ENCODE data around the gene PSAPL1.

PSAPL1 gene

DNA sequence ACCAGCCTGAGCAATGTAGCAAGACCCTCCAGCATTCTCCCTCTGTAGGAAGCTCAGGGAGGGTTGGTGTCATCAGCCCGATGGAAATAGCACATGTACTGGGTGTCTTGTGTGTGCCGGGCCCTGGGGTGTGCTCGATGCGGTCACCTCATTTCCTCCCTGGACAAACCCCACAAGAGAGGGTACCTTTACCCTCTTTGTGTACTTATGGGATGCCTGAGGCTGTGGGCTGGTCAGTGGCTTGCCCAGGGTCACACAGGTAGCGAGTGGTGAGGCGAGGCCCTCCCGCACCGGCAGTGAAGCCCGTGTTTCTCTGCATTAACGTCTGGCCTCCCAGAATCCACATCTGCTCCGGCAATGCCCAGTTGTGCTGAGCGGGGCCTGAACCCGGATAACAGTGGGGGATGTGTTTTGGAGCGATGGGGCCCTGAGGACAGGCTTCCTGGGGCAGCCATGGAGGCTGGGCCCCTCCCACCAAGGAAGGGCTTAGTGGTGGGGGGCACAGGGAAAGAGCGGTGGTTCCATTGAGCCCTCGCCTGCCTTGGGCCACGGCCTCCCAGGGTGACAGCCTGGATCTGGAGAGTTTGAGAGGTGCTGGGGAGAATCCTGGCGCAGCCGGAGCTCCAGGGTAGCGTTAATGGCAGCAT is 8.1 kb downstream of the PSAPL1 start:
- H3K36me3 ChIP-seq (ENCODE audit: insufficient read depth, low read length): no peaks in the 10 kb centered on the region
- H3K27me3 ChIP-seq (ENCODE audit: insufficient read depth, low read length): no peaks in the 10 kb centered on the region
- no peaks in the 10 kb centered on the region for H3K4me1 ChIP-seq (ENCODE audit: insufficient read depth, low read length)
- no peak overlapping the region for H2AFZ ChIP-seq (ENCODE audit: low read depth, low read length)
- no peak overlapping the region for H3K4me3 ChIP-seq (ENCODE audit: low read length)
- no peaks in the 10 kb centered on the region for H3K9me3 ChIP-seq (ENCODE audit: low read length)

DNA sequence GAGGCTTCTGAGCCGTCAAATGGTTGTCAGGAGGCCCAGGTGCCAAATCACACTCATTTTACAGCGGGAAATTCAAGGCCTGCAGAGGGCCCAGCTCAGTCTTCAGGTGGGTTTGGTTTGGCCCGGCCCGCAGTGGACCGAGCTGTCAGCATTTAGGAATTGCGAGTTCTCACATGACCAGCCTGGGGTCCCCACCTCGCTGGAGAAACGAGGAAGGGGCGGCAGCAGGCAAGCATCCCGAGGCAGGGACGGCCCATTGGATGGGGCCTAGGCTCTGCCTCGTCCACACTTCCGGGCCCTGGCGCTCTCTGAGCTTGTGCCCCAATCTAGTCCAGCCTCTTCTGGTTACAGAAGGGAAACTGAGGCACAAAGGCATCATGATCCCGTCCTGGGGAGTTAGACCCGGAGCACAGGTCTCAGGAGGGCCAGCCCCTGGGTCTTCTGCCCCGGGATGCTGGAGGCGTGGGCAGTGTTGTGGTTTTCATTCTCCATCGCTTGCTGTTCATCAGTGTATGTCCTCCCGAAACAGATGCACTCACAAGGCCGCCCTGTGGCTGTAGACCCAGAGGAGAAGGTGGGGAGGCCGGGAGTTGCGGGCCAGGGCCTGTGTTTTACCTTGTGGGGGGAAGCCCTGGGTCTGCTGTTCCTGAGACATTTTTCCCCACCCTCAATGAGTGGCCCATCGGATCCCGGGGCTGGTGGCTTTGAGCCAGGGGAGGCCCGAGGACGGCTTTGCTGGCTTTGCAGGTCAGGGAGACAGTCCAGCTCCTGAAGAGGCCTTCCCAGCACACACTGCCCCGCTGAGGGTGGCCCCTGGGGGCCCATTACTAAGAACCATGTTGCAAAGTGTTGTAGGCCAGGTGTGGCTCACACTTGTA is 8.9 kb downstream of the PSAPL1 start:
- H3K4me3 ChIP-seq (ENCODE audit: low read length): no peak overlapping the region
- no peaks in the 10 kb centered on the region for H3K27me3 ChIP-seq (ENCODE audit: insufficient read depth, low read length)
- no peaks in the 10 kb centered on the region for H3K36me3 ChIP-seq (ENCODE audit: insufficient read depth, low read length)
- no peaks in the 10 kb centered on the region for H3K9me3 ChIP-seq (ENCODE audit: low read length)
- no peak overlapping the region for H2AFZ ChIP-seq (ENCODE audit: low read depth, low read length)
- H3K4me1 ChIP-seq (ENCODE audit: insufficient read depth, low read length): no peaks in the 10 kb centered on the region

DNA sequence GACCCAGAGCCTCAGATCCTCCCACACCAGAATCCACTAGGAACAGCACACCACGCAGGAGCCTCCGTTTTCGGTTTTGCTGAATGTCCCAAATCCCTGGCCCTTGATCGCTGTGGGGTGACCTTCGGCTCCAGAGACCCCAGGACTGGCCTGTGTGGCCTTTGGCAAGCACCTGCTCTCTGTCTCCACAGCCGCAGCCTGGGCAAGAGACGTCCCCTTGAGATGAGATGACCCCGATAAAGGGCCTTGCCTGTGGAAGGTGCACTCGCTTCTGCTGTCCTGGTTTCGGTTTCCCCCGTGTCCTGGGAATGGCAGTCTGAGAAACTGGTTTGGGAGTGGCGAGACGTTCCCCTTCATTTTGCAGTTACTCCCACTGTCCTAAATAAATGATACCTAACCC is 9.6 kb downstream of the PSAPL1 start:
- H2AFZ ChIP-seq (ENCODE audit: low read depth, low read length): no peak overlapping the region
- H3K4me1 ChIP-seq (ENCODE audit: insufficient read depth, low read length): no peaks in the 10 kb centered on the region
- H3K9me3 ChIP-seq (ENCODE audit: low read length): no peaks in the 10 kb centered on the region
- no peaks in the 10 kb centered on the region for H3K27me3 ChIP-seq (ENCODE audit: insufficient read depth, low read length)
- no peak overlapping the region for H3K4me3 ChIP-seq (ENCODE audit: low read length)
- H3K36me3 ChIP-seq (ENCODE audit: insufficient read depth, low read length): no peaks in the 10 kb centered on the region

DNA sequence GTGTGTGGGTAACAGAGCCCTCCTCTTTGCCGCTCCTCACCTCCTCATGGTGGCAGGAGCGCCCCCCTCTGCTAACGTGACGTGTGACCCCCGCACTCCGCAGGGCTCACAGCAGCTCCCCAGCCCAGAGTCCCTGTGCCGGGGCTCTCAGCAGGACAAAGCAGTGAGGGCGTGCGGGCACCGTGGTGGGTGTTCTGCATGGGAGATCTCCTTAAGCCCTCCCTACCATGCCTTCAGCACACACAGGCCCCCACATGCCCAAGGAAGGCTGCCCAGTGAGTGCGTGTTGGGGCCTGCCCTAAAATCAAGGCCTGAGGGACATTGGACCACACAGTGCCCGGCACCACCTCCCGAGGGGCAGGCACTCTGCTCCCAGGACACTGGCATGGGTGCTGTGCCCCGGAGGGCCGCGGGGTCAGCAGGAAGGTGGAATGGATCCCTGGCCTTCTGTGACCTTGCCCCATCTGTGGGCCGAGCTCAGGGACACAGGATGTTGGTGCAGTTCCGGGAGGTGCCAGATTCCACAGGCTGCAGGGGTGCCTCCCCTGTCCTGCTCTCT is 10.1 kb downstream of the PSAPL1 start:
- H3K9me3 ChIP-seq (ENCODE audit: low read length): no peaks in the 10 kb centered on the region
- H3K27me3 ChIP-seq (ENCODE audit: insufficient read depth, low read length): no peaks in the 10 kb centered on the region
- H2AFZ ChIP-seq (ENCODE audit: low read depth, low read length): no peak overlapping the region
- H3K4me3 ChIP-seq (ENCODE audit: low read length): no peak overlapping the region
- H3K36me3 ChIP-seq (ENCODE audit: insufficient read depth, low read length): no peaks in the 10 kb centered on the region
- no peaks in the 10 kb centered on the region for H3K4me1 ChIP-seq (ENCODE audit: insufficient read depth, low read length)

DNA sequence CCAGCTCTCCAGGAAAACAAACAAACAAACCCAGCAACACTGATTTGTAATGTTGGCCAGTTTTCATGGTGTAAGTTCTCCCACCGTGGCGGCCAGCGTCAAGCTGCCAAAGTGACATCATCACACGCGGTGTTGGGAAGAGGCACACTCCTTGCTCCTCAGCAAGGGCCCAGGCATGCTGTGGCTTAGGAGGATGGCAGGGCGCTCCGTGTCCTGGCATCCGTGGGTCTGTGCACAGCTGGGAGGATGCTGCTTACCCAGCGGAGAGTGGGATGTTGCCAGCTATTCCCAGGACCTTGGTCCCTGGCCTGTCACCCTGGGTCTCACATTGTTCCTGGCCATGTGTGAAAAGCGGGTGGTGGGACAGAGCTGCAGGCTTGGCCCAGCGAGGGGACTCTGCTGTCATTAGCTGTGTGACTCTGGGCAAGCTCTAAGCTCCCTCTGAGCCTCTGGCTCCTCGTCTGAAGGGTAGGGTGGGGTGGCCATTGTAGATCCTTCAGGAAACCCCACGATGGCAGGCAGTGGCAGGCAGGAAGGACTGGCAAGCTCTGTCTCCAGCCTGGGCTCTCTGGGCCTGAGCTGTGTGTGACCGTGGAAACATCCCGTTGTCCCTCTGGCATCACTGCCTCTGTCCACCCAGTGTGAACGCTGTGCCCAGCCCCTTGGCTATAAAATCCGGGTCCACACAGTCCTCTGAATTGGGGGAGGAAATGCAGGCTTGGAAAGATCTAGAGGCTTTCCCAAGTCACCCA is 10.8 kb downstream of the PSAPL1 start:
- Histone ChIP-seq H3K27me3 (ENCODE audit: insufficient read depth, low read length) (no peaks in the 10 kb centered on the region), H3K4me1 (ENCODE audit: insufficient read depth, low read length) (no peaks in the 10 kb centered on the region), H3K9me3 (ENCODE audit: low read length) (no peaks in the 10 kb centered on the region), H3K36me3 (ENCODE audit: insufficient read depth, low read length) (no peaks in the 10 kb centered on the region), H3K4me3 (ENCODE audit: low read length) (no peak overlapping the region), H2AFZ (ENCODE audit: low read depth, low read length) (no peak overlapping the region)

DNA sequence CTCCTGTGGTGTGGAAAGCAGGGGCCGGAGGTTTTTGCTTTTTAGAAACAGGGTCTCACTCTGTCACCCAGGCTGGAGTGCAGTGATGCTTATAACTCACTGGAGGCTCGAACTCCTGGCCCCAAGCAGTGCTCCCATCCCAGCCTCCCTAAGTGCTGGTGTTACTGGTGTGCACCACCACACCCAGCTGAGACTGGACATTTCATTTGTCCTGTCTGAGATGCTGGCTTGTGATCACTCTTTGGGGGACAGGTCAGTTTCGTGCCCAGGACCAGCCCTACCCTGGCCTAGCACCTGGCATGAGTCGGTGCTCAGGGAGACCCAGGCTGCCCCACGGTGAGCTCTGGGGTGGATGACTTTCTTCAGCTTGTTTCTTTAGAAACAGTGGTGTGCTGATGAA is 11.3 kb downstream of the PSAPL1 start:
- Histone ChIP-seq H3K27me3 (ENCODE audit: insufficient read depth, low read length) (no peaks in the 10 kb centered on the region), H3K4me1 (ENCODE audit: insufficient read depth, low read length) (no peaks in the 10 kb centered on the region), H3K9me3 (ENCODE audit: low read length) (no peaks in the 10 kb centered on the region), H2AFZ (ENCODE audit: low read depth, low read length) (no peak overlapping the region), H3K36me3 (ENCODE audit: insufficient read depth, low read length) (no peaks in the 10 kb centered on the region), H3K4me3 (ENCODE audit: low read length) (no peak overlapping the region)

DNA sequence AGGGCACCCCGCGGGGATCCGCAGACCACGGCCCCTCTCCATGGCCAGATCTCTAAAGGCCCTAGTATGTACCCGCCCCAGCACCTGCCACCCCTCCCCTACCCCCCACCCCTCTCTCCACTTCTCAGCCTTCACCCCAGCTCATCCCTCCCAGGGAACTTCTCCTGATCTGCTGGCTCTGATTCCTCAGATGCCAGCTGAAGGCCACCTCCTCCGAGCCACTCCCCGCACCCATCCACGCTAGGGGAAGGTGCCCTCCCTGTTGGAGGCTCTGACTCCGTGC is 11.9 kb downstream of the PSAPL1 start:
- no peak overlapping the region for H2AFZ ChIP-seq (ENCODE audit: low read depth, low read length)
- H3K4me1 ChIP-seq (ENCODE audit: insufficient read depth, low read length): no peaks in the 10 kb centered on the region
- no peaks in the 10 kb centered on the region for H3K36me3 ChIP-seq (ENCODE audit: insufficient read depth, low read length)
- H3K9me3 ChIP-seq (ENCODE audit: low read length): no peaks in the 10 kb centered on the region
- H3K4me3 ChIP-seq (ENCODE audit: low read length): no peak overlapping the region
- no peaks in the 10 kb centered on the region for H3K27me3 ChIP-seq (ENCODE audit: insufficient read depth, low read length)

DNA sequence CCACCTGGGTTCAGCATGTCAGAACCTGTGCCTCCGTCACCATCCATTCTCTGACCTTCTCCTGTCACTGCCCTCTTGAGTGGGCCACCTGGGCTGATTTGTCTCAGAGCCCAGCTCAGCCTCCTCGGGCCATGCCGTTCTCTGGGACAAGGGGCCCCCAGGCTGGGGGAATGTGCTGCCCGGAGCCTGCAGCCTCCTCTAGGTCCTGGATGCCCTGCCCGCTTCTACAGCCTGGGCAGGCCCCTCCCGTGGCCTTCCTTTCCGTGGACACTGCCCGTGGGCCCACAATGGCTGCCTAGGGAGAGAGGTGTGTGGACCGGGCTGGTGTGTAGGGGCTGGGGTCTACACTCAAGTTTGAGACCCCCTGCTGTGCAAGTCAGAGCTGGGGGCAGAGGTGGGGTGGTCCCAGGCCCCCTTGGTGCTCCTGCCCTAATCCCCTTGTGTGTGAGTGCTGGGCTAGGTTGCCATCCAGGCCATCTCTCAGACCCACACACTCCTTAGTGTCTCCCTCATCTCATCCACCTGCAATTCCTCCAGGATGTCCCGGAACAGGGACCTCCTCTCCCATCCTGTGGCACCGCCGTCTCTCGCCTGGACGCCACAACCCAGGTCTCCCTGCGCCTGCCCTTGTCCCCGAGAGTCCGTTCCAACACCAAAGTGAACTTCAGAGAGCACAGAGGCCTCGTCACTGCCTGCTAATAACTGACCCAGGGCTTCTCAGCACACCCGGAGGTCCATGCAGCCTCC is 12.4 kb downstream of the PSAPL1 start:
- no peaks in the 10 kb centered on the region for H3K4me1 ChIP-seq (ENCODE audit: insufficient read depth, low read length)
- H3K4me3 ChIP-seq (ENCODE audit: low read length): no peak overlapping the region
- no peak overlapping the region for H2AFZ ChIP-seq (ENCODE audit: low read depth, low read length)
- no peaks in the 10 kb centered on the region for H3K9me3 ChIP-seq (ENCODE audit: low read length)
- H3K27me3 ChIP-seq (ENCODE audit: insufficient read depth, low read length): no peaks in the 10 kb centered on the region
- no peaks in the 10 kb centered on the region for H3K36me3 ChIP-seq (ENCODE audit: insufficient read depth, low read length)

DNA sequence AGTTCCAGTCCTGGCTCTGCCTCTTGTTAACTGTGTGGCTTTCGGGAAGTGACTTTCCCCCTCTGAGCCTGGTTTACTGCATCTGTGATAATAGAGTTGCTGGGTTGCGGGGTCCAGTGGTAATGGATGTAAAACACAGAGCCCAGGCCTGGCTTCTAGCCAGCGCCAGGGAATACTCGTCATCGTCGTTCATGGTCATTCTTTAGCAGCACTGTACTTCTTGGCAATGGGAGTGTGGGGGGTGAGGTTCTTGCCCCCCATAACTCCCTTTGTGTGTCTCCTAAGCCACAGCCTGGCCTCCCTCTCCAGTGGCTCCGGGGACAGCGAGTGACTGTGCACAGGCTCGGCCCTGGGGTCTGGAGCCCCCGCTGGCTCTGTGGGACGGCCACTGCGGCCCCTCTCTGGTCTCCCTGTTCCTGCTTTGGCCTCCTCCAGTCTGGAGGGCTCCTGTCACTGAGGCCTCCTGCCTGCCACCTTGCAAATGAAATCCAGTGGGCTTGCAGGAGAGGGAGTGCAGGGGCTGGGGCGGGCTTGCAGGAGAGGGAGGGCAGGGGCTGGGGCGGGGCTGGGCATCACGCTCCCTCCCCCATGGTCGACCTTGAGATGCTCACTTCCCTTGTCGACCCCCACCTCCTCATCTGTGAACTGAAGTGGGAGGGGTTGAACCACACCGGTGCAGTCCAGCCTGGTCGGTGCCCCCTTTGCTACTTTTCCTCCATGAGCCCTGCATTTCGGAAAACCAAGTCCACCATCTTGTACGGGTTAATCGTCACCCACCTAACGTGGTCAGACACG is 13.2 kb downstream of the PSAPL1 start:
- H3K27me3 ChIP-seq (ENCODE audit: insufficient read depth, low read length): no peaks in the 10 kb centered on the region
- H3K4me1 ChIP-seq (ENCODE audit: insufficient read depth, low read length): no peaks in the 10 kb centered on the region
- H3K9me3 ChIP-seq (ENCODE audit: low read length): no peaks in the 10 kb centered on the region
- no peak overlapping the region for H3K4me3 ChIP-seq (ENCODE audit: low read length)
- H3K36me3 ChIP-seq (ENCODE audit: insufficient read depth, low read length): no peaks in the 10 kb centered on the region
- H2AFZ ChIP-seq (ENCODE audit: low read depth, low read length): no peak overlapping the region

DNA sequence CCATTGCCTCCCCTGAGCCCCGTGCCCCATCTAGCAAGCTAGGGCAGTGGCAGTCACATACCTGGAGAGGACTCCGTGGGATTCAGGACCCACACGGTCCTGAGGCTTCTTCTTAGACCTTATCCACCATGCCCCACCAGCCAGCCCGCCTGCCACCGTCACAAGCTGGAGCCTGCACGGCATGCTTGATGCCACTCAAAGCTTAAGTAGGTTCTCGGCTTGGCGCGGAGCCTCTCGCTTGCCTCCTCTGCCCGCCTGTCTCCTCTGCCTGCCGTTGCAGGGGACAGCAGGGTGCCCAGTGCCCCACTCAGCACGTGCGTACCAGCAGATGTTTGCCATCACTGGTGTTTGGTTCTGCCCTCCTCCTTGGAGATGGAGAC is 14.1 kb downstream of the PSAPL1 start:
- no peaks in the 10 kb centered on the region for H3K4me1 ChIP-seq (ENCODE audit: insufficient read depth, low read length)
- no peaks in the 10 kb centered on the region for H3K27me3 ChIP-seq (ENCODE audit: insufficient read depth, low read length)
- H3K36me3 ChIP-seq (ENCODE audit: insufficient read depth, low read length): no peaks in the 10 kb centered on the region
- no peak overlapping the region for H2AFZ ChIP-seq (ENCODE audit: low read depth, low read length)
- no peak overlapping the region for H3K4me3 ChIP-seq (ENCODE audit: low read length)
- no peaks in the 10 kb centered on the region for H3K9me3 ChIP-seq (ENCODE audit: low read length)

DNA sequence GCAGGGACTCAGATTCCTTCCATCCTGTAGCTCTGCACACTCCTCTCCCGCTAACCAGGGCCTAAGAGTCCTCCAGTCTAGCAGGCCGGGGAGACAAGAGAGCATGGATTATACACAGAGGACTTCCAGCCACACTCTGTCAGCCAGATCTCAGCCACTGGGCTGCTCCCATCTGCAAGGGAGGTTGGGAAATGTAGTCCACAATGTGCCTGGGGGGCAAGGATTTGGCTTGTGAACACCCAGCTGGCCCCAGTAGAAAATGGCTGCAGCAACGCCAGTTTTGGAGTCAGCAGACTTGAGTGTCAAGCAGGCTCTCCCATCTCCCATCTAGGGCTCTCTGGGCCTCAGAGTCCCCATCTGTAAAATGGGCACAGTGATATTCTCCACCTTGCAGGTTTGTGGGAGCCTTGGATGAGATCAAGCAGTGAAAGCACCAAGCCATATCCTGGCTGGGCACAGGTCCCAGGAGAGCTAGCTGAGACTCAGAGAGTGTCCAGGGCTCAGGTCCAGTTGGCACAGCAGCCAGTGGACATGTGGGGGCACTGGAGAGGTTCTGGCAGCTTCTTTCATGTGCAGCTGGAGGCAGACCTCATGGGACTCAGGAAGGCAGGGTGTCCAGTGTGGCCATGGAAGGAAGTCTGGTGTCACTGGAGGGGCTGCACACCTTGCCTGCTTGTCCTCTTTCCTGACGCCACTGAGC is 14.6 kb downstream of the PSAPL1 start:
- H3K27me3 ChIP-seq (ENCODE audit: insufficient read depth, low read length): peaks cover 2% of the 10 kb centered on the region
- no peaks in the 10 kb centered on the region for H3K9me3 ChIP-seq (ENCODE audit: low read length)
- H3K4me3 ChIP-seq (ENCODE audit: low read length): no peak overlapping the region
- H2AFZ ChIP-seq (ENCODE audit: low read depth, low read length): no peak overlapping the region
- H3K36me3 ChIP-seq (ENCODE audit: insufficient read depth, low read length): no peaks in the 10 kb centered on the region
- H3K4me1 ChIP-seq (ENCODE audit: insufficient read depth, low read length): no peaks in the 10 kb centered on the region

Data from neuron (in vitro differentiated cells).